Measurements from ENCODE around the gene PARD3B. TPM values are rescaled to one million over a fixed set of nuclear protein-coding genes. Genes with fewer than 3 reads are reported as not detected.

PARD3B gene
- total and polyA plus RNA-seq, 2 of the 8 experiments (the other 6 are each of a cell fraction or from before 2014, with no cell fraction given), result 1.2 to 5.7 TPM

- TF ChIP-seq TBP (IDR thresholded peaks at IDR 0.05; ENCODE audit: low read depth, low read length), result no peak
Measured at GRCh38 chr2:205041472-205042130, 496.3 kb downstream of the PARD3B start (continued).

Data from H1 (cell line).